Measurements from ENCODE around the gene CLEC2D. TPM values are rescaled to one million over a fixed set of nuclear protein-coding genes. Genes with fewer than 3 reads are reported as not detected.

The CLEC2D gene
- total and polyA plus RNA-seq, 10 of the 15 experiments (the other 5 are each of a cell fraction or from before 2014, with no cell fraction given) = 4.6 to 29.8 (median 16.0) TPM

GRCh38 chr12:9648701-9649531, 20.6 kb upstream of the CLEC2D start (continued):
- no peak for TF ChIP-seq PRDM15 (CRISPR knock-in tag; IDR thresholded peaks at IDR 0.05)
- TF ChIP-seq, protein P1, sequence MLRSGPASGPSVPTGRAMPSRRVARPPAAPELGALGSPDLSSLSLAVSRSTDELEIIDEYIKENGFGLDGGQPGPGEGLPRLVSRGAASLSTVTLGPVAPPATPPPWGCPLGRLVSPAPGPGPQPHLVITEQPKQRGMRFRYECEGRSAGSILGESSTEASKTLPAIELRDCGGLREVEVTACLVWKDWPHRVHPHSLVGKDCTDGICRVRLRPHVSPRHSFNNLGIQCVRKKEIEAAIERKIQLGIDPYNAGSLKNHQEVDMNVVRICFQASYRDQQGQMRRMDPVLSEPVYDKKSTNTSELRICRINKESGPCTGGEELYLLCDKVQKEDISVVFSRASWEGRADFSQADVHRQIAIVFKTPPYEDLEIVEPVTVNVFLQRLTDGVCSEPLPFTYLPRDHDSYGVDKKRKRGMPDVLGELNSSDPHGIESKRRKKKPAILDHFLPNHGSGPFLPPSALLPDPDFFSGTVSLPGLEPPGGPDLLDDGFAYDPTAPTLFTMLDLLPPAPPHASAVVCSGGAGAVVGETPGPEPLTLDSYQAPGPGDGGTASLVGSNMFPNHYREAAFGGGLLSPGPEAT (IDR thresholded peaks at IDR 0.05; ENCODE audit: low read depth) = no peak
- TF ChIP-seq, protein P2, sequence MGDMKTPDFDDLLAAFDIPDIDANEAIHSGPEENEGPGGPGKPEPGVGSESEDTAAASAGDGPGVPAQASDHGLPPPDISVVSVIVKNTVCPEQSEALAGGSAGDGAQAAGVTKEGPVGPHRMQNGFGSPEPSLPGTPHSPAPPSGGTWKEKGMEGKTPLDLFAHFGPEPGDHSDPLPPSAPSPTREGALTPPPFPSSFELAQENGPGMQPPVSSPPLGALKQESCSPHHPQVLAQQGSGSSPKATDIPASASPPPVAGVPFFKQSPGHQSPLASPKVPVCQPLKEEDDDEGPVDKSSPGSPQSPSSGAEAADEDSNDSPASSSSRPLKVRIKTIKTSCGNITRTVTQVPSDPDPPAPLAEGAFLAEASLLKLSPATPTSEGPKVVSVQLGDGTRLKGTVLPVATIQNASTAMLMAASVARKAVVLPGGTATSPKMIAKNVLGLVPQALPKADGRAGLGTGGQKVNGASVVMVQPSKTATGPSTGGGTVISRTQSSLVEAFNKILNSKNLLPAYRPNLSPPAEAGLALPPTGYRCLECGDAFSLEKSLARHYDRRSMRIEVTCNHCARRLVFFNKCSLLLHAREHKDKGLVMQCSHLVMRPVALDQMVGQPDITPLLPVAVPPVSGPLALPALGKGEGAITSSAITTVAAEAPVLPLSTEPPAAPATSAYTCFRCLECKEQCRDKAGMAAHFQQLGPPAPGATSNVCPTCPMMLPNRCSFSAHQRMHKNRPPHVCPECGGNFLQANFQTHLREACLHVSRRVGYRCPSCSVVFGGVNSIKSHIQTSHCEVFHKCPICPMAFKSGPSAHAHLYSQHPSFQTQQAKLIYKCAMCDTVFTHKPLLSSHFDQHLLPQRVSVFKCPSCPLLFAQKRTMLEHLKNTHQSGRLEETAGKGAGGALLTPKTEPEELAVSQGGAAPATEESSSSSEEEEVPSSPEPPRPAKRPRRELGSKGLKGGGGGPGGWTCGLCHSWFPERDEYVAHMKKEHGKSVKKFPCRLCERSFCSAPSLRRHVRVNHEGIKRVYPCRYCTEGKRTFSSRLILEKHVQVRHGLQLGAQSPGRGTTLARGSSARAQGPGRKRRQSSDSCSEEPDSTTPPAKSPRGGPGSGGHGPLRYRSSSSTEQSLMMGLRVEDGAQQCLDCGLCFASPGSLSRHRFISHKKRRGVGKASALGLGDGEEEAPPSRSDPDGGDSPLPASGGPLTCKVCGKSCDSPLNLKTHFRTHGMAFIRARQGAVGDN (IDR thresholded peaks at IDR 0.05) = no peak

All from GM12878 (cell line).